SH-SY5Y (cell line): ENCODE results near the gene RAB5A.

Experiments used
- GATA2 ChIP-seq: IDR thresholded peaks from 2 replicates; pipeline ENCODE4 v1.6.1; 2011; ENCODE audit warnings: mild to moderate bottlenecking, low read depth, low read length
- GATA3 ChIP-seq: IDR thresholded peaks from 2 replicates; pipeline ENCODE4 v1.6.1; 2011; ENCODE audit warnings: low read depth, mild to moderate bottlenecking, low read length, moderate library complexity

DNA sequence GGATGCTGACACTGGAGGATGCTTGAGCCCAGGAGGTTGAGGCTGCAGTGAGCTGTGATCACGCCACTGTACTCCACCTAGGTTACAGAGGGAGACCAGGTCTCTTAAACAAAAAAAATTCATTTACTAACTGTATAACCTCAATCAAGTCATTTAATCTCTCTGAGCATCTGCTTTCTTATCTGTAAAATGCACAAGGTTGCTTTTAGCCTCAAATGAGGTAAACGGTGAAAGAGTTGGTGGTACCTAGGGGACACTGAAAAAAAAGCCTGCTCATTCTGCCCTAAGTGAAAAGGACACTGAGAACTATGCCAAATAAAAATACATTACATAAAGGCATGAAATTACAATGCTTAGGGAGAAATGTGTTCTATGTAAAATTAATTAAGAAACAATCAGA, 61.7 kb downstream of the RAB5A start:
- TF ChIP-seq GATA2 (no peak), GATA3 (no peak)
